ENCODE results near the gene LYPD4. TPM values are rescaled to one million over a fixed set of nuclear protein-coding genes. Genes with fewer than 3 reads are reported as not detected.
A peak's percentile ranks its signal among the peaks of the same experiment; 100 is the strongest.
"Not testable (repeated sequence)": the region's sequence is repeated elsewhere in the genome, so short reads cannot be mapped to it uniquely, and the experiment has no call there.

LYPD4 gene
- total RNA-seq, 2 experiments from 2014 or later: not detected

- CTCF ChIA-PET: no interaction called here
- Mint-ChIP-seq H3K27ac (no peak overlapping the region), H3K9me3 (ENCODE audit: low read depth) (no peaks in the 10 kb centered on the region), H3K4me1 (peaks cover 16% of the 10 kb centered on the region), H3K4me3 (no peak overlapping the region), H3K36me3 (no peaks in the 10 kb centered on the region), H3K27me3 (peaks cover 15% of the 10 kb centered on the region)
- ATAC-seq (no peak), DNase-seq (no peak)
Observed at GRCh38 chr19:41799444-41800000, 45.0 kb downstream of the LYPD4 start.

DNA sequence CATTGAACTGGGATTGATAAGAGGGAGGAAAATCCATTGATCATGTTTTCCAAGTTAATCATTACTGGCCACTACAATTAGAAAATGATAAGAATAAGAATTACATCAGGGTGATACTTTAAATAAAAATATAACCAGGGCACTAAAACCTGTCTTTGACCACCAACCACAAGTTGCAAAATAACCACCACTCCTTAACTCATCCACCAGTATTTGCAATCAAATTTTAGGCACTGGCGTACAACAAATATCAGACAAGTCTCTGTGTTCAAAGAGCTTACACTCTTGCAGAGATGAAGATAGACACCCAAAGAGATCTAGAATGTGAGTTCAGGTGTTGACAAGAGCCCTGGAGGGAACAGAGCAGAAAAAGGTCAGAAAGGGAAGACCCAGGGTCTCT, 47.6 kb downstream of the LYPD4 start:
- H3K4me1 Mint-ChIP-seq: peaks cover 4% of the 10 kb centered on the region
- no peak overlapping the region for H3K4me3 Mint-ChIP-seq
- no peak overlapping the region for H3K27ac Mint-ChIP-seq
- DNase-seq (no peak), ATAC-seq (no peak)
- peaks cover 31% of the 10 kb centered on the region for H3K27me3 Mint-ChIP-seq
- CTCF ChIA-PET: interaction anchor here (1.4 to 4.8 kb wide), 3 partner anchors 13 to 44 kb away, joined by 3 to 71 read pairs (median 6); no protein-coding TSS in a partner anchor
- no peaks in the 10 kb centered on the region for H3K36me3 Mint-ChIP-seq
- H3K9me3 Mint-ChIP-seq (ENCODE audit: low read depth): no peaks in the 10 kb centered on the region

DNA sequence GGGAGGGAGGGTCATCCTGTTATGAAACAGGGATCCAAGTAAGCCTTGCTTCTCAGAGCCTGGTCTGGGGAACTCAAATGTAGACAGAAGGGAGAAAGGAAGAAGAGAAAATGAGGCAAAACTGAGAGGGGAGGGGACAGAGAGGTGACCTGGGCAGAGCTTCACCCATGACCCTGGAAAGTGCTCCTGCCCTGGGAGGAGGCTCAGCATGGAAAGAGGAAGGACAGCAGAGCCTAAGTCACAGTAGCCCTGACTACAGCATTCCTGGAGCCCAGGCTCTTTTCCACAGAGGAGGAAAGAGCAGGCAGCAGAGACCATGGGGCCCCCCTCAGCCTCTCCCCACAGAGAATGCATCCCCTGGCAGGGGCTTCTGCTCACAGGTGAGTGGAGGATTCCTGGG, 48.1 kb downstream of the LYPD4 start, which contains the start of gene CEACAM3:
CEACAM3 (plus strand) TSS at position 226 of the 400 bp plus-strand sequence; CDS start at position 317, 91 bp downstream.
- H3K27ac Mint-ChIP-seq: no peak within 1 kb of the TSS
- no peak within 1 kb of the TSS for H3K4me3 Mint-ChIP-seq
- H3K36me3 Mint-ChIP-seq: no peaks in the 10 kb centered on the region
- ATAC-seq: no peak
- no peaks in the 10 kb centered on the region for H3K9me3 Mint-ChIP-seq (ENCODE audit: low read depth)
- H3K4me1 Mint-ChIP-seq: no peaks in the 10 kb centered on the region
- CTCF ChIA-PET: interaction anchor here (1.0 to 7.9 kb wide), 10 partner anchors 13 to 197 kb away, joined by 3 to 105 read pairs (median 20); partner anchors contain the start of gene CEACAM6
- DNase-seq: no peak
- peaks cover 35% of the 10 kb centered on the region for H3K27me3 Mint-ChIP-seq

- H3K36me3 Mint-ChIP-seq: no peaks in the 10 kb centered on the region
- ATAC-seq (peak; percentile 95), DNase-seq (peak; percentile 71)
- CTCF ChIA-PET: interaction anchor here (0.6 to 7.9 kb wide), 23 partner anchors 8 to 613 kb away, joined by 3 to 105 read pairs (median 5); partner anchors contain the start of genes CEACAM6 and RABAC1
- no peaks in the 10 kb centered on the region for H3K9me3 Mint-ChIP-seq (ENCODE audit: low read depth)
- H3K27ac Mint-ChIP-seq: no peak overlapping the region
- H3K4me3 Mint-ChIP-seq: no peak overlapping the region
- H3K4me1 Mint-ChIP-seq: no peaks in the 10 kb centered on the region
- peaks cover 37% of the 10 kb centered on the region for H3K27me3 Mint-ChIP-seq
Observed at GRCh38 chr19:41795031-41795461, 49.4 kb downstream of the LYPD4 start.

DNA sequence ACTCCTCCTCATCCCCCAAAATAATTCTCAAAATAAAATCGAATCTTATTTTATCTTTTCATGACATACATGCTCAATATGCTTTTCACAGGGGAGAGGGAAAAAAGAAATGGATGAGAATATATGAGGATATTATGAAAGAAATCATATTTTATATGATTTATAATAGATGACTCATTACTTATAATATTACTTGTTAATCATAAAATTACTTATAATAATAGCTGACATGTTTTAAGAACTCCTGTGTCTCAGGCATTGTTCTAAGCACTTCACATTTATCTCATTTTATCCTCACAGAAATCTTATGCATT, 51.1 kb downstream of the LYPD4 start:
- ATAC-seq (no peak), DNase-seq (no peak)
- H3K27me3 Mint-ChIP-seq: peaks cover 44% of the 10 kb centered on the region
- no peaks in the 10 kb centered on the region for H3K9me3 Mint-ChIP-seq (ENCODE audit: low read depth)
- CTCF ChIA-PET: interaction anchor here (0.7 to 7.9 kb wide), 19 partner anchors 10 to 845 kb away, joined by 3 to 105 read pairs (median 8); partner anchors contain the start of genes CEACAM6 and RPS19
- H3K4me1 Mint-ChIP-seq: no peaks in the 10 kb centered on the region
- H3K36me3 Mint-ChIP-seq: no peaks in the 10 kb centered on the region
- H3K27ac Mint-ChIP-seq: no peak overlapping the region
- no peak overlapping the region for H3K4me3 Mint-ChIP-seq

DNA sequence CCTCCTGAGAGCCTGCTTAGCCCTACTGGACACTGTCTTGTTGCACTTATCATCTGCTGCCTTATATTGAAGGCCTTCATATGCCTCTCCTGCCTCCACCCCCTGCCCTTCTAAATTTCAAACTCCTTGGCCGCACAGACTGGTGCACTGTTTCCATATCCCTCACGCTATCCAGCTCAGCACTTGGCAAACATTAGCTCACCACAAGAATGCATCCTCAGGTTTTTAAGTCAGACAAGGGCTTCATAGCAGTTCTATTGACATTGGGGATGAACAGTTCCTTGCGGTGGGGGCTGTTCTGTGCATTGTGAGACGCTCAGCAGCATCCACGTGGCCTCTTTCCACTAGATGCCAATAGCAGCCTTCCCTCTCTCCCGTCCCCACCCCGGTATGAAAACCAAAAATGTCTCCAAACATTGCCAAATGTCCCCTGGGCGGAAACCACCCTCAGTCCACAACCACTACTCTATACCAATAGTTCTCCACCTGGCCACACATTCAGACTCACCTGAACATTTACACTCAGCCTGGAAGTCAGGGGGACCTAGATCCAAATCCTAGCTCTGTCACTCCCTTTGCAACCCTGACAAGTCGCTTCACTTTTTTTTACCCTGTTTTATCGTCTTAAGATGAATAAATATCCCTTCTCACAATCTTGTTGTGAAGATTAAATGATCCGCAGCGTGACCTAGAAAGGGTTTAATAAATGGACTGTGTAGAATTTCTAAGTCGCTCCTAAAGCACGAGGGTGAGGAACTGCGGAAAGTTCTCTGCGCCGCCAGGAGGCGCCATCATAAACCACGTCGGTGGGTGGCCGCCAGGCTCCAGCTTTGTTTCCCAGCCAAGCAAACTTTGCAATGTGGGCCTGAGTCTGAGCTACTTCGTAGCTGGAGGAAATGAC, 51.7 kb downstream of the LYPD4 start:
- Mint-ChIP-seq H3K36me3 (no peaks in the 10 kb centered on the region), H3K4me3 (no peak overlapping the region), H3K27me3 (peaks cover 45% of the 10 kb centered on the region), H3K9me3 (ENCODE audit: low read depth) (no peaks in the 10 kb centered on the region), H3K4me1 (no peaks in the 10 kb centered on the region), H3K27ac (no peak overlapping the region)
- DNase-seq (peak; percentile 56), ATAC-seq (no peak)
- CTCF ChIA-PET: interaction anchor here (0.7 to 7.9 kb wide), 21 partner anchors 9 to 844 kb away, joined by 3 to 105 read pairs (median 7); partner anchors contain the start of genes CEACAM6 and RPS19

- H3K27ac Mint-ChIP-seq; H3K4me3 Mint-ChIP-seq; DNase-seq; H3K36me3 Mint-ChIP-seq; ATAC-seq; H3K9me3 Mint-ChIP-seq (ENCODE audit: low read depth): not testable (repeated sequence)
- CTCF ChIA-PET: interaction anchor here (7.4 to 7.9 kb wide), 2 partner anchors 30 to 36 kb away, joined by 72 to 105 read pairs; partner anchors contain the start of gene CEACAM6
- H3K4me1 Mint-ChIP-seq: peaks cover 17% of the 10 kb centered on the region
- H3K27me3 Mint-ChIP-seq: peaks cover 55% of the 10 kb centered on the region
Observed at GRCh38 chr19:41789053-41789452, 55.4 kb downstream of the LYPD4 start.

DNA sequence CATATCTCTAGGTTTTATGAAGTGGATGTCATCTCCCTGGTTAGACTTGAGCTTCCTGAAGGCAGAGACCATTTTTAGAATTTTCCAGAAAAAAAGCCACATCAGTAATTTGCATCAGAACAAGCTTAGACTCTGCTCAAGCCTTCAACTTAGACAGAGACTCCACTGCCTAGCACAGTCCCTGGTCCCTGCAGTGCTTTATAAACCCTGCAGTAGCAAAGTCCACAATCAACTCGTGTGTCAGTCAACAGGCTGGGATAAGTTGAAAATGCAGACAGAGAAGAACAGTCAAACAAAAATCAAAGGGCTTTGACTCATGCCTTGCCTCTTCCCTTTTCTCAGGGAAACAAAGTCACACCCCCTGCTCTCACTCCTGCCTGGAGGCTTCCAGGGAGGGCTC, 56.0 kb downstream of the LYPD4 start:
- peaks cover 55% of the 10 kb centered on the region for H3K27me3 Mint-ChIP-seq
- not testable (repeated sequence) for H3K36me3 Mint-ChIP-seq; H3K4me3 Mint-ChIP-seq; H3K9me3 Mint-ChIP-seq (ENCODE audit: low read depth); DNase-seq; H3K27ac Mint-ChIP-seq; ATAC-seq
- CTCF ChIA-PET: interaction anchor here (7.9 kb wide), 1 partner anchor 36 kb away, joined by 72 read pairs; the partner anchor contains the start of gene CEACAM6
- H3K4me1 Mint-ChIP-seq: peaks cover 17% of the 10 kb centered on the region

Small RNA genes lying within 50 kb of the gene (microRNA-seq; reads per million reads assigned to microRNA genes)
- not detected for gene MIR6797

Other genes with a start within 250 kb of the LYPD4 start
- gene CEACAM4, start 217.6 kb downstream of the LYPD4 start, total RNA-seq: not detected
- gene CEACAM7, start 156.4 kb downstream of the LYPD4 start, total RNA-seq: not detected
- not detected for gene CEACAM5, start 136.1 kb downstream of the LYPD4 start, total RNA-seq
- not detected for gene CEACAM6, start 89.2 kb downstream of the LYPD4 start, total RNA-seq
- not detected for gene CEACAM3, start 48.1 kb downstream of the LYPD4 start, total RNA-seq
- gene DMRTC2, start 359 bp upstream of the LYPD4 start, total RNA-seq: not detected
- gene RPS19, start 15.6 kb upstream of the LYPD4 start, total RNA-seq: 1,000 to 10,000 TPM; 3,135 to 3,310 TPM
- 1 to 10 TPM; 4.0 to 4.1 TPM for gene CD79A, start 32.6 kb upstream of the LYPD4 start, total RNA-seq
- 100 to 1,000 TPM; 545 to 682 TPM for gene ARHGEF1, start 38.5 kb upstream of the LYPD4 start, total RNA-seq
- 1 to 10 TPM; 1.5 to 1.9 TPM for gene ERFL, start 83.8 kb upstream of the LYPD4 start, total RNA-seq
- gene RABAC1, start 114.6 kb upstream of the LYPD4 start, total RNA-seq: 10 to 100 TPM; 81.3 to 93.9 TPM
- gene ATP1A3, start 149.5 kb upstream of the LYPD4 start, total RNA-seq: 1 to 10 TPM; 3.4 to 5.6 TPM
- under 1 TPM; 0.44 to 0.56 TPM for gene GRIK5, start 225.5 kb upstream of the LYPD4 start, total RNA-seq
- gene ZNF574, start 231.5 kb upstream of the LYPD4 start, total RNA-seq: 10 to 100 TPM; 14.7 to 18.3 TPM

Measured in activated CD8-positive, alpha-beta memory T cell treated with anti-CD3 and anti-CD28 coated beads, Interleukin-2, amount 10 ng/mL, durations not matched to agents 7 days and 5 days (primary cell).